DND-41 (cell line): ENCODE data around the gene HOXA5.

ENCODE experiments used
- ATAC-seq: fragments of 200-7000 bp; cut with Tn5 transposase; 3 replicates; pipeline ENCODE4 v1.9.1; 2021; ENCODE audit warnings: low read depth; ENCODE audit not compliant: insufficient read depth
- DNase-seq: peaks from one replicate; pipeline ENCODE4 v3.0.0-alpha.2; 2020
- H2AFZ ChIP-seq: 2 replicates; pipeline ENCODE4 v1.6.0; 2012; ENCODE audit warnings: low read depth, low read length
- H3K27ac ChIP-seq: 2 replicates; pipeline ENCODE4 v1.5.1; 2012; ENCODE audit warnings: low read length, inconsistent platforms
- H3K27me3 ChIP-seq: fragments of 200-600 bp; sonication (generic); 2 replicates; pipeline ENCODE4 v1.6.0; 2012; ENCODE audit warnings: low read length, mild to moderate bottlenecking, inconsistent platforms; ENCODE audit not compliant: insufficient read depth, poor library complexity
- H3K36me3 ChIP-seq: 2 replicates; pipeline ENCODE4 v1.5.1; 2012; ENCODE audit warnings: low read length, inconsistent platforms; ENCODE audit not compliant: insufficient read depth
- H3K4me1 ChIP-seq: 2 replicates; pipeline ENCODE4 v1.5.1; 2012; ENCODE audit warnings: mild to moderate bottlenecking, low read length; ENCODE audit not compliant: insufficient read depth
- H3K4me2 ChIP-seq: 2 replicates; pipeline ENCODE4 v1.6.0; 2012; ENCODE audit warnings: mild to moderate bottlenecking, moderate library complexity, low read length, inconsistent platforms; ENCODE audit not compliant: insufficient read depth
- H3K4me3 ChIP-seq, 2 experiments: fragments of 200-600 bp in 1 of 2; shearing (Covaris generic) in 1 of 2; 2 replicates each; pipeline ENCODE4 v1.5.1; 2012 to 2016; ENCODE audit warnings: inconsistent platforms in 2 of 2, low read length in 2 of 2, mild to moderate bottlenecking in 2 of 2, low read depth in 1 of 2, moderate library complexity in 1 of 2
- H3K79me2 ChIP-seq: 2 replicates; pipeline ENCODE4 v1.6.0; 2012; ENCODE audit warnings: low read length, inconsistent platforms; ENCODE audit not compliant: insufficient read depth
- H3K9ac ChIP-seq: 2 replicates; pipeline ENCODE4 v1.6.0; 2012; ENCODE audit warnings: low read depth, mild to moderate bottlenecking, inconsistent platforms, low read length, moderate library complexity
- H3K9me3 ChIP-seq: 2 replicates; pipeline ENCODE4 v1.5.1; 2012; ENCODE audit warnings: low read length, moderate library complexity, mild to moderate bottlenecking, inconsistent platforms; ENCODE audit not compliant: insufficient read depth, severe bottlenecking
- H4K20me1 ChIP-seq: 2 replicates; pipeline ENCODE4 v1.6.0; 2012; ENCODE audit warnings: low read length; ENCODE audit not compliant: insufficient read depth
- CTCF ChIP-seq: IDR thresholded peaks from 2 replicates; pipeline ENCODE4 v1.5.1; 2012; ENCODE audit warnings: borderline replicate concordance, low read length, moderate library complexity, mild to moderate bottlenecking; ENCODE audit not compliant: poor library complexity, severe bottlenecking; ENCODE audit errors: extremely low read depth
- EZH2 ChIP-seq: IDR thresholded peaks from 3 replicates; pipeline ENCODE4 v1.6.1; 2012; ENCODE audit warnings: borderline replicate concordance, low read depth, mild to moderate bottlenecking, moderate library complexity, low read length, inconsistent platforms; ENCODE audit not compliant: severe bottlenecking

Gene HOXA5

GRCh38 chr7:27148756-27149641 lies 5.5 kb upstream of the HOXA5 start:
- H3K4me3 ChIP-seq: peak overlapping the region in 1 of 2 experiments; percentile 64; a peak in 2 of 4 replicates
- H3K4me2 ChIP-seq: peak overlapping the region; percentile 69
- 0 out of 2 replicates have a peak overlapping the region, but pooled peaks have one; percentile 29 for H2AFZ ChIP-seq
- peak overlapping the region; percentile 80; the same call in 1 of the 2 replicates for H3K27ac ChIP-seq
- H3K4me1 ChIP-seq: peaks cover 28% of the 10 kb centered on the region
- no peaks in the 10 kb centered on the region for H4K20me1 ChIP-seq
- peaks cover 9% of the 10 kb centered on the region; the same call in 1 of the 2 replicates for H3K36me3 ChIP-seq
- peak overlapping the region; percentile 73 for H3K9ac ChIP-seq
- H3K27me3 ChIP-seq: no peaks in the 10 kb centered on the region
- H3K79me2 ChIP-seq: peaks cover 28% of the 10 kb centered on the region
- no peak for TF ChIP-seq EZH2
- no peak for TF ChIP-seq CTCF
- no peak for ATAC-seq
- H3K9me3 ChIP-seq: no peaks in the 10 kb centered on the region
- no peak for DNase-seq

- ATAC-seq: no peak
These were observed 4.7 kb upstream of the HOXA5 start for GRCh38 chr7:27148031-27148755.

More at GRCh38 chr7:27148031-27148755, 4.7 kb upstream of the HOXA5 start:
- Histone ChIP-seq H3K4me3 (peak overlapping the region in 1 of 2 experiments; percentile 64; a peak in 1 of 4 replicates), H3K27ac (peak overlapping the region; percentile 13; the same call in 1 of the 2 replicates), H3K9ac (peak overlapping the region; percentile 73; the same call in 1 of the 2 replicates), H3K27me3 (no peaks in the 10 kb centered on the region), H3K79me2 (peaks cover 28% of the 10 kb centered on the region), H3K4me2 (peak overlapping the region; percentile 69), H3K36me3 (peaks cover 9% of the 10 kb centered on the region; the same call in 1 of the 2 replicates), H2AFZ (no peak overlapping the region), H3K4me1 (peaks cover 28% of the 10 kb centered on the region), H3K9me3 (no peaks in the 10 kb centered on the region), H4K20me1 (no peaks in the 10 kb centered on the region)
- TF ChIP-seq CTCF (no peak), EZH2 (no peak)
- no peak for DNase-seq
